GM21390 (cell line): ENCODE data around the gene GPR137B.
"Not testable (repeated sequence)": the region's sequence is repeated elsewhere in the genome, so short reads cannot be mapped to it uniquely, and the experiment has no call there.

Experiments used
- ATAC-seq: cut with Tn5 transposase; IDR thresholded peaks from one replicate; pipeline ENCODE4 v1.9.1; 2021; ENCODE audit not compliant: unreplicated experiment

The GPR137B gene

DNA sequence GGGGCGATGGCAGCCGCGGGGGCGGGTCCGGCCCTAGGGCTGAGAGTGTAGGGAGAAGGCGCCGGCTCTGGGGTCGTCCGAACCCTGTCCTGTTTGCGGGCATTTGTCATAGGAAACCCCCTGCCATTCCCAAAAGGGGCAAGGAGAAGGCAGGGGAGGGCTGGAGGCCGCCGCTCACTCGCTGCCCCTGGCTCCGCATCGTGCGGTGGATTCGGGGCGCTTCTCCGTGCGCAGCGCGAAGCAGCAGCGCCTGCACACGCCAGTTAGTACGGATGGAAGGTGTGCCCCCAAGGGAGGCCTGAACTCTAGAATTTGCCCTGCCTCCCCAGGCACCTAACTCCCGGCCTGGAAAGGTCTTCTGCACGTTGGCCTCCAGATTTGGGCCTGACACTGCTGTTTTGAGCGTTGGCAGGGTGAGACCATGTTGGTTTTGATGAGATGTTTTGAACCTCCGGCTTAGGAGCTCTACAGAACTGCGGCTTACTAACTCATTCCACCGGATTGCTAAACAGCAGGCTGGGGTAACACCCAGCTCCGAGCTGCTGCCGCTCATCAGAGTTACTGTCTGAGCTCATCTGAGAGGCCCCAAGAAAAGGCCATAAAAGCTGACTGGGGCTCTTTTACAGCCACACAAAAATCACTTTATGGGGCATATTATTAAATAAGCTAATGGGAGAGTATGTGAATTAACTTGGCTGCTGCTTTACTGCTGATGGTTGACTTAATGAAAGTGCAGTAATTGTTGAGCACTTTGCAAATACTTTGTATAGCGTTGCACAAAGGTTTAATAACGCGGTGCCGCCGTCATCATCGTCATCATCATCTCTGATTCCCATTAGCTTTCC, 987 bp downstream of the GPR137B start:
- peak; percentile 29 for ATAC-seq

DNA sequence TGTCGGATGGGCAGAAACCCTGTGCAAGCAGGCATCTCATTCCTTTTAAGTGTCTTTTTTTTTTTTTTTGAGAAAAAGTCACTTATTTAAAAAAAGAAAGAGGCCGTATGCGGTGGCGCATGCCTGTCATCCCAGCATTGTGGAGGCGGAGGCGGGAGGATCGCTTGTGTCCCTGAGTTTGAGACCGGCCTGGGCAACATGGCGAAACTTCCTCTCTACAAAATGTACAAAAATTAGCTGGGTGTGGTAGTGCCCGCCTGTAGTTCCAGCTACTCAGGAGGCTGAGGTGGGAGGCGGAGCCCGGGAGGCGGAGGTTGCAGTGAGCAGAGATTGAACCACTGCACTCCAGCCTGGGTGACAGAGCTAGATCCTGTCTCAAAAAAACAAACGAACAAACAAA, 1.7 kb downstream of the GPR137B start:
- ATAC-seq = no peak

DNA sequence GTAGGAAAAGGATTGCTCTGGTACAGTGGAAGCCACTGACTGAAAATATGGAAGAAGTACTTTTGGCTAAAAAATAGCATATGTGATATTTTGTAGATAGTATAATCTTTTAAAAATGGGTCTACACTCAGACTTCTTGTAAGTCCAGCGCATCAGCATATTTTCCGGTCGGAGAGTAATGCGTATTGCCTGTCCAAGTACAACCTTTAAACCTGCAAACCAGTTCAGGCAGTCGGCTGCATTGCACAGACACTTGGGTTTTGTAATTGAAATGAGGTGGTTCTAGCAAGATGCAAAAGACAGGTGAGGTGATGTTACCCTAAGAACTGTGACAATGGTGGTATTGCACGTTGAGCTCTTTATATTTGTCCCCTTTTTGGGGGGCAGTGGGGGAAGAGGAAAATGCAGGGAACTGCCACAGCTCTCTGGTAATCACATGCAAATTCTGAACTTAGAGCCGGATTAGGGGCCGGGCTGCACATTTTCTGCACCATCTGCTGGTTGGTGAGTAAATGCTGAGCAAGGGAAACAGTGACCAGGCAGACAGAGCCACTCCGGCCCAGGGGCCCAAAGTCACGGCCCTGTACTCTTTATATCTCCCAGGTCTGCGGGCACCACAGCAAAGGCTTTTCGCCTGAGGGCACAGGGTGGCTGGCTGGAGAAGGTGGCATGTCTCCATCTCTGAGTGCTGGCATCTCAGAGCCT, 2.3 kb downstream of the GPR137B start:
- no peak for ATAC-seq

DNA sequence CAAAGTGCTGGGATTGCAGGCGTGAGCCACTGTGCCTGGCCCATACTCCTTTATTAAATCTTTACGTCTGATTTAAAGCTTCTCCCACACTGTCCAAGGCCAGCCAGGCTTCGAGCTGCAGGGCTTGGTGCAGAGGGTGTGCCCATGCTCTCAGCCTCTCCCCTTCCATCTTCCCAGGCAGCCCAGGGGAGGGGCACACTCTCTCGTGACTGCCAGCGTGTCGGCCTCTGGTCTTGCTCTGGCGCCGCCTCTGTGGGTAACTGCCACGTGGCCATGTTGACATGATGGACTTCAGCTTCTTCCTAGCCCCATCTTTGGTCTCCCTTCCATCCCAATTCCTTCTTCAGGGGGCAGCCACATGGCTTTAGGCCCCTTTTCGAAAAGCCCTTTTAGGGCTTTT, 4.7 kb downstream of the GPR137B start:
- ATAC-seq = no peak

DNA sequence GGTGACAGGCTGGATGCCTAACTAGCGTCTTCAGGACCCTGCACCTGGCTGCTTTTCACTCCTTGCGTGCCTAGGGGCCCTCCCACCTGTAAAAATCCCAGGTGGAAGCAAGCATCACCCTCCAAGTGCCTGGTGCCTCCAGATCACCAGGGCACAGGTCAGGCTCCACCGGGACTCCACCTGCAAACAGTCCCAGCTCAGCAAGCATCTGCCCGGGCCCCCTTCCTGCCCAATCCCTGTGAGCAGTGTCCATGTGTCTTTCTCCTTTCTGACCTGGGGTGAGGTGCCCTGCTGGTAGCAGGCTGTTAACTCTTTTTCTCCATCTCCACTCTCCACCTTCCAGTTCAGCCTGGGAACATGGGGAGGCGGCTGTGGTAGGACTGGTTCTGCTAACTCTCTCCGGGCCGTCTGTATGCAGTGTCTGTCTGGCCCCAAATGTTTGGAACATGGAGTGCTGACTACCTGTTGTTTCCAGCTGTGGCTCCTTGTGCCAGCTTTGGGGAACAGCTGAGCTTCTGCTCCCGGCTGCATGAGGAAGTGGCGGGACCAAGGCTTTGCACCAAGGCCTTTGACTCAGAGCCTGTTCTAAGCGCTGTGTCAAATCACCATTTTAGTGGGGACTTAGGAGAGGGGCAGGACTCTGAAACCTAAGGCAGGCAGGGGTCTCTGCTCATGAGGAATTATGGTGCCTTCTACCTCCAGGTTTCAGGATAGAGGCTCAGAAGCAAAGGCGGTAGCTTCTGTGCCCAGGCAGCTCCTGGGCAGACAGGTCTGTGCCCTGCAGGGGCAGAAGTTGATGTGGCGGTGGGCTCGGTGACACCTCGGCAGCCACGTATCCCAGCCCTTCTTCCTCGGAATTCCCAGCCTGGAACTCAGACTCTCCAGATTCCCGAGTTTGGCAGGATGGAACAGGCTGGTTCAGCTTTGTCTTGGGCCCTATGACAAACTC, 5.5 kb downstream of the GPR137B start:
- no peak for ATAC-seq

DNA sequence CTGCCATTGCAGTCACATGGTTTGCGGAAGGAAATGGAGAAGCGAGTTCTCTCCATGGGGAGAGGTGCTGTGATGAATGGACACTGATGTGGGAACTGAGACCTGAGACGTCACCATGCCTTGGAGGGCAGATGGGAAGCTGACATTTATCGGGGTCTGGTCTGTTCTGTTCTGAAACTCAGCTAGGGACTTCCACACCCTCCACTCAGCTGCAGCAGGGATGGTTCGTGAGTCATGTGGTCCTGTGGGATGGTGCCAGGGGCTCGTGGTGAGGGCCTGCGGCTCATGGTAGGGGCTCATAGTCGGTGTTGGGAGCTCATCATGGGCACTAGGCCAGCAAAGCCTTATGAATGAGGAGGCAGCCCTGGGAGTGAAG, 6.1 kb downstream of the GPR137B start:
- no peak for ATAC-seq

DNA sequence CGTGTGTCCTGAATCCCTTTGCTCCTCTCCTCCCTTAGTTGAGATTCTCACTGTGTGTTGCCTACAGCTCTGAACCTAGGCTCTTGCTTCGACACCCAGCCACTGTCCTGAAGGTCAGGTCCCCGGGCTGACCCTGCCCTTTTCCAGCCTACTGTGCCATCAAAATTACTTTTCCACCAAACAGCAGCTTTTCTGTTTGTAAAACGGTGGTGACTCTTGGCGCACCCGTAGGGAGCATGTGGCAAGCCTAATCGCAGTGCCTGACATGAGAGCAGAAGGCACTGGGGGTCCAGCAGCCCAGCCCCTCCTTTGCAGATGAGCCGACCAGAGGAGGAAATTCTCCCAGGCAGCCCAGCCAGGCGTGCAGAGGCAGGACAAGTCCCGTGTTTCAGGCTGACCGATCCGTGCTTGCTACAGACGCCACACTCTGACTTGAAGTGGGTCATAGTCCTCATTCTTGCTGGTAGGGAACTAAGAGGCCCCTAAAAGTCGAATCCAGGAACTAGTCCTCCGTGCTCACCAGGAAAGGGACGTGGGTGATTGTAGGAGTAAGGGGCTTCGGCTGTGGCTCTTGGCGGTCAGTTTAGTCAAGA, 6.8 kb downstream of the GPR137B start:
- ATAC-seq = no peak

DNA sequence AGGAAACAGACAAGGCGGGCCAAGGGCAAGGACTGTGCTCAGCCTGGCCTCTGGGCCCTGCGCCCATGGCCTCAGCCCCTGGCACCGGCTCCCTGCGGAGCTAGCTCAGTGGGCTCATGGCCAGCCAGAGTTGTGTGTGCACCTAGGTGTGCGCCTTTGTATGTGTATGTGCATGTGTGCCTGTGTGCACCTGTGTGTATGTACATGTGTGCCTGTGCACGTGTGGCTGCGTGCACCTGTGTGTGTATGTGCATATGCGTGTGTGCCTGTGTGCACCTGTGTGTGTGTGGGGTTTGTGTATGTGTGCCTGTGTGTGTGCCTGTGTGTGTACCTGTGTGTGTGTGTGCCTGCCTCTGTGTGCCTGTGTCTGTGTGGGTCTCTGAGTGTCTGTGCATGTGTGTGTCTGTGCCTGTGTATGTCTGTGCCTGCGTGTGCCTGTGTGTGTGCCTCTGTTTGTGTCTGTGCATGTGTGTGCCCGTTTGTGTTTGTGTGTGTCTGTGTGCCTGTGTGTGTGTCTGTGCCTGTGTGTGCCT, 7.4 kb downstream of the GPR137B start:
- no peak for ATAC-seq

DNA sequence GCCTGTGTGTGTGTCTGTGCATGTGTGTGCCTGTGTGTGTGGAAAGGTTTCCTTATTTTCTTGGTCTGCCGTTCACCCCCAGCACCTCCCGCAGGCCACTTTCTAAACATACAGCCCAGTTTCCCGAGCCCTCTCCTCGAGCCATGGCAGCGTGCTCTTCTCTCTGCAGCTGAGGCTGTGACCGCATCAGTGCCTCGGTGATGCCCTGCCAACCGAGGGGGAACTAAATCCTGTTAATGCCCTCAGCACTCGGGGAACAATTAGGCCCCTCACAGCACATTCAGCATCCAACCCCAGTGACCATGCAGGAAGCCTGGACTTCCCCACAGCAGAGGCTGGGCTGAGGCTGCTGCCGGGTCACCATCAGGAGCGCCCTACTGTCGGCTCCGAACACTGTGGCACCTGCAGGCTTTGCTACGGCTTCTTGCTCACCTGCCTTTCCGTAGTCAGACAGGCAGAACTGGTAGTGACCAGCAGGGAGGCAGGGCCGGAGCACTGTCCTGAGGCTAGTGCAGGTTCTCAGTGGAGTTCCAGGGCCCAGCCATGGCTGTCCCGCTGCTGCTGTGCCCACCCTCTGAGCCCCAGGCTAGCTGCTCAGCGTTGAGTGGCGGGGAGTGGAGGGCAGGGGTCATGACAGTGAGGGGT, 8.1 kb downstream of the GPR137B start:
- no peak for ATAC-seq

DNA sequence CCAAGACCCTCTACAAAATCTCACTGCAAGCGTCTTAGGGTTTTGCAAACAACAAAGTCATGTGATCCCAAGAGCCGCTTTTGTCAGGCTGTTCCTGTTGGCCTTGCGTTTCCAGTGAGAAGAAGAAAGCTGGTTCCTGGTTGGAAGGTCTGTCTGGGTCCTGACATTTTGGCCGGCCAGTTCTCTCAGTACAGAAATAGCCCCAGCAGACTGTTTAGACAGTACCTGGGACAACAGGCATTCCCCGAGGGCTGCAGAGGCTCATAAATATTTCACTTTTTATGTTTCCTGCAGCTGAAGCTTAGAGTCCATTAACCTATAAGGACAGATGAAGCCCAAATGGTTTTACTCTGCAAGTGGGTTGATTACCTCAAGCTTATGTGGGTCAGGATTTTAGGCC, 8.6 kb downstream of the GPR137B start:
- no peak for ATAC-seq

DNA sequence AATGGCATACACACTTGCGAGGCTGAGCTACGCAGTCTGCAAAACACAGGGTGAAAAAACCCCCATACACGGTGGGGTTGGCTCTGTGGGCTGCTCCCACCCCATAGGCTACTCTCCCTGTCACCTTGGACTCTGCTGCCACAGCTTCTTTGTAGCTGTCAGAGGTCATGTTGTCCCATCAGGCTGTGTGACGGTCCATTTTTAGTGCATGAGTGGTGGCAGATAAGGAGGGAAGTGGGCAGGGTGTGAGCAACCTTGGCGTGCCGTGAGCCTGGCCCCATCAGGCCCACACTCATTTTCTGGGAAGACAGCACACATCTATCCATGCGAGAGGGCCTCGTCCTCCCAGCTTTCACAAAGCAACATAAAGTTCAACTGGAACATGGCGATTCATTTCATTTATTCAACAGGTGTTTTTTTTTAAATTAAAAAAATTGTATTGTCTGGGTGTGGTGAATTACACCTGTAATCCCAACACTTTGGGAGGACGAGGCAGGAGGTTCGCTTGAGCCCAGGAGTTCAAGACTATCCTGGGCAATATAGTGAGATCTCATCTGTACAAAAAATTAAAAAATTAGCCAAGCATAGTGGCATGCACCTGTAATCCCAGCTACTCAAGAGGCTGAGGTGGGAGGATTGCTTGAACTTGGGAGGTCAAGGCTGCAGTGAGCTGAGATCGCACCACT, 9.5 kb downstream of the GPR137B start:
- no peak for ATAC-seq

DNA sequence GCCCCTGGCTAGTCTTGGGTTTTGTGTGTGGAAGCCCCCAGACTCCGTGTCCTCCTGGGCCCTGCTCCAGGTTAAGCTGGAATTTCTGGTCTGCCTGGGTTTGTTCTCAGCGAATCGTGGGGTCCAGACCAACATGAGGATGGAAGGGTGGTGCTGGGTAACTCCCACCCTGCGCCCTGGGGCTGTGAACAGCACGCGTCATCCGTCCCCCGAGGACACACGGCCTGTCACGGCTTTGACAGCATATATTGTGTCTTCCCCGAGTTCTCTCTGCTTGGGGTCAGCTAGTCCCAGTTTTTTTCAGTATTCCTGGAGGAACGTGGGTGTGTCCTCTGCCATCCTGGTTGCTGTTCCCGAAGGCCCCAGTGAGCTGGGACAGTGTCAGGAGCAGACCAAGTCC, 11.8 kb downstream of the GPR137B start:
- ATAC-seq = no peak

DNA sequence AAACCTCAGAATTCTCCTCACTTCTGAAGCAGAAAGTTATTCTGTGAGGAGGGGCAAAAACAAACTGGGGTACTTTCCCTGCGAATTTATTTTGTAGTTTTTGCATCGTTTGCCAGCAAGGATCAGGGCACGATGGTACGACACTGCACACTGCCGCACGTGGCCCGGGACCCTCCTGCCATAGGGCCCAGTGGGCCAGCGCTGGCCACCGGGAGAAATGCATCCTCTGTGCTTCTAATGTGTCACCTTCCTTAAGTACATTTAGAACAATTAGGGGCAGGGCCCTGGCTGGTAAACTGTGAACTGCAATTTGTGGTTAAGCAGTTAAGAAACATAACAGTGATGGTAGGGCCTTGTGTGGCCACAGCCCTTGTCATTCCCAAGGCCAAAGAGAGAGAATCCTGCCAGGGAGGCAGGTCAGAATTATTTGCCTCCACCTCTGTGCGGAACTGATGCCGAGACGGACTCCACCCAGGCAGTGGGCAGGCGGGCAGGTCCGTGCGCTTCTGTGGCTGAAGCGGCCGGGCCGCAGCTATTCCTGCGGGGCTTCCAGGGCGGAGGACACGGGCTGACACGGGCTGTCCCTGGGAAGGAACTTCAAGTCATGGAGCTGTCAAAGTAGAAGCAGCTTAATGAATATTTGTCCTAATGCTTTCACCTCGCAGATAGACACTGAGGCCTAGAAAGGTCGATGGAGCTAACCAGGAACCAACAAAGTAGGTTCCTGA, 12.5 kb downstream of the GPR137B start:
- ATAC-seq = no peak

DNA sequence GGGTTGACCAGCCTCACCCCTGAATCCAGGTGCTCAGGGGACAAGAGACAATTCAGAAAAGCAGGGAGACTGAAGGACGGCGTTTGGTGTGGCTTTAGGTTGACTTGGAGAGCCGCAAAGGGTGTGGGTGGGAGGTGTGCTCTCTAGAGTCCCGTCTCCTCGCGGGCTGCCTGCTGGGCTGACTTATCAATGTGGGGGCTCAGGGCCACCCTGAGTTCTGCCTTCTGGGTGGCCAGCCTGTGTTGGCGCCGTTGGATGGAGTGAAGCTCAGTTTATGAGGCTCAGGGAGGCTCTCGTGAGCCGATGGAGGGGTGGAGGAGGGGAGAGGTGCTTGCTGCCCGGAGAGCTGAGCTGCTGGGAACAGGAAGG, 13.0 kb downstream of the GPR137B start:
- ATAC-seq = no peak

DNA sequence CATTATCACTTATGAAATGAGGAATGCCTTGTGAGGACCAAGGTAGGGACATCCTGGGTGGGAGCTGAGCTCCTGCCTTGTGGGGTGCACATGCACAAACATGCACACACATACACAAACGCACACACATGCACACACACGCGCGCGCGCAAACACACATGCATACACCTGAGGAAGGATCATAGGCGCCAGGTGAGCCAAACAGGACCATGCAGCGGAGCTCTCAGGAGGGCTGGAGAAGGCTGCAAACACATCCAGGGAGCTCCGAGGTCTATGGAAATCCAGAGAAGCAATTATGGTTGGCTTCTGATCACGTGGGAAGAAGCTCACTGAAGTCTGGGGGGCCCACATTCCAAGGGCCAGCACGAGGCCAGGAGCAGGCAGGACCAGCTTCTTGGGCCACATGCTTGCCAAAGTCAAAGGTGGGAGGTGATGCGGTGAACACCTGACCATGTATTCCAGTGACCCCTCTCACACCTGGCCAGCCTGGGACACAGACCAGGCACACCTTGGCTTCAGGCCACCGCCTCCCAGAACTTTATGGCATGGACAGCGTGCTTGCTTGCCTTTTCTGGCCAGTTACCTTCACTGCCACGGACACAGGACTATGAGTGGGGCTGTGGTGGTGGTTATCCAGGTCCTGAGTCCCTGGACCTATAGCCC, 13.6 kb downstream of the GPR137B start:
- ATAC-seq = no peak

DNA sequence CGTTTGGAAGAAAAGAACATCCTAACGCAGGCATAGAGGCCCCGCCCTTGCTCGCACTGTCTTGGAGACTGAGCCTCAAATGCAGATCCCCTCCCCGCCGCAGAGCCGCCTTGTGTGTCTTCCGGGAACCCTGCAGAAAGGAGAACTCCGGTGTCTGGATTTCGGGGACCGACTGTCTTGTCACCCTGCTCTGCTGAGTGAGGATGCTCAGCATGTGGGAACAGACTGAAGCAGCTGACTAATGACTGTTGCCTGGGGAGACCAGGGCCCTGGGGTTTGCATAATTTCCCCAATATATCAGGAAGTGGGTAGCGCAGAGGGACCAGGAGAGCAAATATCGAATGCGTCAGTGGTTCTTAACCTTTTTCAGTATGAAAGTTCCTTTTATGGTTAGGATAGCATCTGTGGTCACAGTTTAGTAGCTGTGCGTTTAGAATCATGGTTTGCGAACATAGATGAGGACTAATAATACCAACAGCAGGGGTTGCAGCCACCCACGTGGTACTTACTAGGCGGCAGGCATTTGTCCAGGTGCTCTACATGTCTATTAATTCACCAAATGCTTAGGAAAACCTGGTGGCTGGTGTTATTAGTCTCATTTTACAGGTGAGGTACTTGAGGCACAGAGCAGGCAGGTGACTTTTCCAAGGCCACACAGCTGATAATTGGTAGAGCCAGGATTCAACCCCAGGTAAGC, 14.3 kb downstream of the GPR137B start:
- peak; percentile 81 for ATAC-seq

DNA sequence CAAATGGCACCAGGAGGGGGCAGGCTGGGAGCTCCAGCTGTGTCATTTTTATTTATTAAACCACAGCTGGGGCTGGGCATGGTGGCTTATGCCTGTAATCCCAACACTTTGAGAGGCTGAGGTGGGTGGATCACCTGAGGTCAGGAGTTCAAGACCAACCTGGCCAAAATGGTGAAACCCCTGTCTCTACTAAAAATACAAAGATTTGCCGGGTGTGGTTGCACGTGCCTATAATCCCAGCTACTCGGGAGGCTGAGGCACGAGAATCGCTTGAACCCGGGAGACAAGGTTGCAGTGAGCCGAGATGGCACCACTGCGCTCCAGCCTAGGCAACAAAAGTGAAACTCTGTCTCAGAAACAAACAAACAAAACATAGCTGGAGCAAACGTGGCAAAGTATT, 15.7 kb downstream of the GPR137B start:
- not testable (repeated sequence) for ATAC-seq

DNA sequence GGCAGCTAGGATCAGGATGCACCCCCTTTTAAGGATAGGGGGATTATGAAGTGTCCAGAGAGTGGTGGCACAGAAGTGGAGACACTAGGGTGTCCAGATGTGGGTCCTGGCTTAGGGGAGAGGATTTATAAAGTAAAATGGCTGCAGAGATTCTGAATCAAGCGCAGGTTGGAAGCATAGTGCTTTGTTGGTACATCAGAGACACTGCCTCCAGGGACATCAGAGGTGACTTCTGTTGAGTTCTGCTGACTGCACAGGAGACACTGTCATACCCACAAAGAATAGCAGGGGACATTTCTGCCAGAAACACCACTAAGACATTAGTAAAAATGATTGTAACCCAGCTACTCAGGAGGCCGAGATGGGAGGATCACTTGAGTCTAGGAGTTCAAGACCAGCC, 16.4 kb downstream of the GPR137B start:
- ATAC-seq = no peak
